GM18505 (cell line): ENCODE measurements around the gene LAMA5.

Experiments used
- ATAC-seq: cut with Tn5 transposase; IDR thresholded peaks from one replicate; pipeline ENCODE4 v1.9.1; 2021; ENCODE audit not compliant: unreplicated experiment
- POLR2A ChIP-seq: IDR thresholded peaks from 4 replicates; pipeline ENCODE4 v1.6.1; 2011; ENCODE audit warnings: borderline replicate concordance; ENCODE audit not compliant: insufficient read depth, insufficient read length; ENCODE audit errors: extremely low read depth

Gene LAMA5

DNA sequence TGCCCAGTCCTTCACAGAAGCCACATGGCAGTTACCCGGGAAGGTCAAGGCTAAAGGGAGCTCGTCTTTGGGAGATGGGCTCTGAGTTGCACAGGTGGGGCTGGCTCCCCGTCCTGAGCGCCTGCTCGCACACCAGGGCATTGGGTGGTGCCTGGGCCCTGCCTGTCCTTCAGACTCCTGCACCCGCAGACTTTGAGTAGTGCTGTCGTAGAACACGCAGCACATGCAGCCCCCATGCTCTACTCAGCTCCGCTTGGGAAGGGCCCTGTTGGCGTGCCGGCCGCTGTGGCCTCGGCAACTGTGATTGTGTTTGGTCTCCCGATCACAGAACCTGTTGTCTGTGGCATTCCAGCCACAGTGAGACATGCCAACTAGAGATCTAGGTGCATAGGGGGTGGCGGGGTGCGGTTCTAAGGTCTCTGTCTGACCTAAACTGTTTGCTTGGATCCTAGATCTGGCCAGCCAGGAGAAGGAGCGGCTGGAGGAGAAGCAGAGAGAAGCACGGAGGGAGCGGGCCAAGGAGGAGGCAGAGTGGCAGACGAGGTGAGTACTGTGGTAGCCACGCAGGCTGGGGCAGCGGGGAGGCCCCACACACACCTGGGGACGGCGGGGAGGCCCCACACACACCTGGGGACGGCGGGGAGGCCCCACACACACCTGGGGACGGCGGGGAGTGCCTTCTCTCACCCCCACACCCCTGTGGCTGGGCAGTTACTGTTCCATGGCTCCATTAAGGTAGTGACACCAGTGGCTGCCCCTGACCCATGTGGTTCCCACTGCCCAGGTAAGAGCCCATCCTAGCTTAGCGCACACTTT lies 75.7 kb downstream of the LAMA5 start:
- ATAC-seq = no peak
- TF ChIP-seq POLR2A = no peak

DNA sequence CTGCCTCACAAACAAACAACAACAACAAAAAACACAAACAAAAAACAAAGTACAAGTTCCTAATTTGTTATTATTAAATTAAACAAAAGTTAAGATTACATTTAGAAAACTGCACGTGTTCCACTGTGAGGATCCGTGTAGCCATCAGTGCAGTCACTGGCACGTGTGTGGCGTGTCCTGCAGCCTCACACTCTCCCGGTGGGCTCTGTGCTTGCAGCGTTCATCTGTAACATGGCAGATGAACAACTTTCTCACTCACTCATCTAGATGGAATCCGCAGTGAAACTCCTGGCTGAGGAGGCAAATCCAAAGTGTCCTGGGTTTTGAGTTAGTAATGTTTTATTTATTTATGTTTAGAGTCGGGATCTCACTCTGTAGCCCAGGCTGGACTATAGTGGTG lies 77.2 kb downstream of the LAMA5 start:
- no peak for ATAC-seq
- TF ChIP-seq POLR2A = no peak

DNA sequence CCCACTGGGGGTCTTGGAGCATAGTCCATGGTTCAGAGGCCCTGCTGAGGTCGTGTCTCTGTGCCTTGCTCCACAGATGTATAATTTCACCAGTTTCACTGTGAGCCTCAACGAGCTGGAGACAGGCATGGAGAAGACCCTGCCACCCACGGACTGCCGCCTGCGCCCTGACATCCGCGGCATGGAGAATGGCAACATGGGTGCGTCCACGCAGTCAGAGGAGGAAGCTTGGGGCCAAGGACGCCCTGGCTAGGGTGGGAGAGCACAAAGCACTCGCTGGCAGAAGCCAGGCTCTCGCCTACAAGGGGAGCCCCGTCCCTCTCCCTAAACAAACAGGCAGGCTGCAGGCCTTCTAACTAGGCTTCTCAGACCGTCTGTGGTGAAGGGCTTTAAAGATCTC lies 78.0 kb downstream of the LAMA5 start:
- no peak for ATAC-seq
- no peak for TF ChIP-seq POLR2A

DNA sequence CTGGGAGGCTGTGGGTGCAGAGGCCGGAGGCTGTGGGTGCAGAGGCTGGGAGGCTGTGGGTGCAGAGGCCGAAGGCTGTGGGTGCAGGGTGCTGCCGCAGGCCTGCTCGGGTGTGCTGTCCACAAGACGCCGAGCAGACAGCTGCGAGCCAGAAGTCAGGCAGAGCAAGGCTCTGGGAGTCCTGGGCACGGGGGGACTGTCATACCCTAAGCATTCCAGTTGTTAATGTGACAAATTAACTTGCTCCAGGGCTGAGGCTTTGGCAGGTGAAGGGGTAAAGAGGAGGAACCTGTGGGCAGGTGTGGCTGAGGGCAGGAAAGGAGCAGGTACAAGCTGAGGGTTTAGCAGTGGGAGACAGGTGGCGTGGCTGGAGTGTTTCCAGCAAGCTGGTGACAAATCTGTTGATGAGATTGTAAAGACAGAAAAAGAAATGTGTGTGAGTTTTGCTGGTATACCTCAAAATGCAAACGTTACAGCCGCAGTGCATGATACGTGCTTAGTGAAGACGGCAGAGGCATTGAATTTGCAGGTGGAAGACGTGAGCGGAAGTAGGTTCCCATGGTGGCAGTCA lies 78.5 kb downstream of the LAMA5 start:
- ATAC-seq = no peak
- TF ChIP-seq POLR2A = no peak

DNA sequence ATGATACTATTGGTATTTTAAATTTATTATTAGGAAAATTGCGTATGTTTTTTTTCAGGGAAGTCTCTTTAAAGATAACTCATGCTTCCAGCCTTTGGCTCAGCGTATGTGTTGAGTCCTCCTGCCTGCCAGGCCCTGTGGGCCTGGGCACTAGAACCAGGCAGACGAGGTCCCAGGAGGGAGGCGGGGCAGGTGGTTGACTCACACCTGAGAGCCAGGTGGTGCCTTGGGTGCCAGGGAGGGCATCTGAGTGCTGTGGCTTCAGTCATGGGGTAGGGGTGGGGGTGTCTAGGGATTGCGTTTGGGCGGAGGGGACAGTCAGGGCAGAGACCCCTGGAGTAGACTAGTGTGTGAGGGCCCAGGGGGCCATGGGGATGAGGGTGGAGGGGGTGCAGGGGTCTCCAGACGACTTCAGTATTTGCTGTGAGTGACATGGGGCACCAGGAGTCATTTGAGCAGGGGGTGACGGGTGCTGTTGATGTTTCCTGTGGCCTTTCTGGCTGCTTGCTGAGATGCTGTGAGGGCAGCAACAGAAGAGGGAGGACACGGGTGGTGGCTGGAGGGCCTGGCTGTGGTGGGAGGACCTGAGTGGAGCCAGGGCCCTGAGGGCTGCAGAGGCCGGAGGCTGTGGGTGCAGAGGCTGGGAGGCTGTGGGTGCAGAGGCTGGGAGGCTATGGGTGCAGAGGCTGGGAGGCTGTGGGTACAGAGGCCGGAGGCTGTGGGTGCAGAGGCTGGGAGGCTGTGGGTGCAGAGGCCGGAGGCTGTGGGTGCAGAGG lies 79.2 kb downstream of the LAMA5 start:
- ATAC-seq = no peak
- TF ChIP-seq POLR2A = no peak

DNA sequence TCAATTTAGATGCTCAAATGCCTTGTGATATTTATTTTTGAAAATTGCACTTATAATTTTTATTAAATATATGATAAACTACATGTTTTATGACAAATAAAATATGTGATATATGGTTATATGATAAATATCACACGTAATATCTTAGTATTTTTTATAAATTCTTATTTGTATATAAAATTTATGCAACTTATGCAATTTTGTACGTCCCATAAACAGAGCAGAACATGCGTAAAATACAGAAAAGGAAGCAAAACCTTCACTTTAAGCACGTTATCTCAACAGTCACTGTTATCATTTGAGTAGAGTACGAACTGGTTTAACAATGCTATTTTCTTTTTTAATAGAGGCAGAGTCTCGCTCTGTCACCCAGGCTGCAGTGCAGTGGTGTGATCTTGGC lies 80.0 kb downstream of the LAMA5 start:
- no peak for ATAC-seq
- no peak for TF ChIP-seq POLR2A

DNA sequence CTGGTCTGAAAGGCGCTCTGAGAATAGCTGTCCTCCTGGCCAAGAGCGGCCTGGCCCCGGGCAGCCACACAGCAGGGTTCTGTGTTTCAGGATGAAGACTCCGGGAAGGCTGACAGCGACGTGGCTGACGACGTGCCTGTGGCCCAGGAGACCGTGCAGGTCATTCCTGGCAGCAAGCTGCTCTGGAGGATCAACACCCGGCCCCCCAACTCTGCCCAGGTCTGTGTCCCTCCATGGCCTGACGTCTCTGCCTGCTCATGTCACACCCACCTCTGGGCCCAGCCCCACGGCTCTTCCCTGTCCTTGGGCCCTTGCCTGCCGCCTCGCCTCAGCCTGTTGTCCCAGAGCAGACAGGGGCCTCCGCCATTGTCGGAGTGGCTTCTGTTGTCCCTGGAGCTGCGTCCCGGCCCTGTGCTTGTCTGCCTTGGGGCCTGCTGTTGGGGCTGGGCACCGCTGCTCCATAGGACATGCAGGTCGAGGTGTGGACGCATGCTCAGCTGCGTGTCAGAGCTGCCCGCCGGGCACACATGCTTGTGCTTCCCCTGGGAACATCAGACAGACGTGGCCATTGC lies 80.5 kb downstream of the LAMA5 start:
- no peak for TF ChIP-seq POLR2A
- no peak for ATAC-seq

DNA sequence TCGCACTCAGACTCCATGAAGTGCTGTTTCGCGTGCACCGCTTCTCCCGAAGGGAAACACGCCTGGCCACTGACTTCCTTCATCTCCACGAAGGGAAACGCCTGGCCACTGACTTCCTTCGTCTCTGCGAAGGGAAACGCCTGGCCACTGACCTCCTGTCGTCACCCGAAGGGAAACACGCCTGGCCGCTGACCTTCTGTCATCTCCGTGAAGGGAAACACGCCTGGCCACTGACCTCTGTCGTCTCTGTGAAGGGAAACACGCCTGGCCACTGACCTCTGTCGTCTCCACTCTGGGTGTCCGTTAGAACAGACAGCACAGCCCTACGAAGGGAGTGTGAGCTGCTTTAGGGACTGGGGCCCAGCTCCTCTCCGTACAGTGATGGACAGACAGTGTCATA lies 81.4 kb downstream of the LAMA5 start:
- no peak for ATAC-seq
- TF ChIP-seq POLR2A = no peak

DNA sequence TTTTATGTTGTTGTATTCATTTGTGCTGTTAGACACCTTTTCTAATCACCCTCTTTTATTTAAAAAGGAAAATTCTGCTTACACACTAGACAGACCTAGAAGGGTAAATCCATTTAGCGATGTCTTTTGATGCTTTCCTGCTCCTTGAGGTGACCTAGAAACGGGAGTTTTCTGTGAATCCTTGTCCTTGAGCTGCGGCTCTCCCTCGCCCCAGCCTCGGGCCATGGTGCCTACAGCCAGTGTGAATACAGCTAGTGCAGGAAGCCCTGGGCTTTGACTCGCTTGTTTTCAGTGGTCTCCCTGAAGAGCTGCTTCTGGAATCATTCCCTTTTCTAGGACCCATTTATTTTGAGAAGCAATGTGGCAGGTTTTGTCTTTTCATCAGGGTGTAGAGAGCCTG lies 82.0 kb downstream of the LAMA5 start:
- ATAC-seq = no peak
- TF ChIP-seq POLR2A = no peak

DNA sequence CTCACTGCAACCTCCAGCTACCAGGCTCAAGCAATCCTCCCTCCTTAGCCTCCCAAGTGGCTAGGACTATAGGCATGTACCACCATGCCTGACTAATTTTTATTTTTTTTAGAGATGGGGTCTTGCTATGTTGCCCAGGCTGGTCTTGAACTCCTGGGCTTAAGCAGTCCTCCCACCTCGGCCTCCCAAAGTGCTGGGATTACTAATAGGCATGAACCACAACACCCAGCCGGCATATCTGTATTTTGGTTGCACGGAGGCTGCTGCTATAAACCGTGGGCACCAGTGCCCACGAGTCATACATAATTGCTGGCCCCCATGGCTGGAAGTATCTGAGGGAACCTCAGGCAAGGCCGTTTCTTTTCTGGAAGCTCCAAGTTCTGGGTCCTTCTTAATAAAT lies 82.7 kb downstream of the LAMA5 start:
- no peak for TF ChIP-seq POLR2A
- ATAC-seq = no peak

DNA sequence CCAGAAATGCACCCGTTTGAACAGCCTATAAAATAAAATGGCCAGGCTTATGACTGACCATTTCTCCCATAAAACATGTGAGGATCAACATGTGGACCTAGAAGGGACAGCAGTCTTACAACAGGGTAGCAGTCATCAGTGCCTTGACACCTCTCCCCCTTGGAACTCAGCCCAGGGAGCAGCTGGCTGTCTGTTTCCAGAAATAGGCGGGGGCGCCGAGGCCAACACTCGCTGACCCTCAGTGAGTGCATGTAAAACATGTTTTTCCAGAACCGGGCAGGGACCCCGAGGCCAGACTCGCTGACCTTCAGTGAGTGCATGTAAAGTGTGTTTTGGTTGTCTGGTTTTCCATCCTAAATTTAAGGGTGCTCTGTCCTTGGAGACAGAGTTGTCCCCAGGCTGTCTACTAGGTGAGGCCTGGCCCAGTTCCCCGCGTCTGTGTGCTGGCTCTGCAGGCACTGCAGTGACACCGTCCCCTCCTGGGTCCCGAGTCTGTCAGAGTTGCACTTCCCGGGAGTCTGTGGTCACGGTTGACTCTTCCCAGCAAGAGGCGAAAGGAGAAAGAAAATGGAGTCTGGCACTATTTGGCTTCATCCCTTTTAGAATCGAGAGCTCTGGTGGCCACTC lies 84.1 kb downstream of the LAMA5 start:
- ATAC-seq = no peak
- TF ChIP-seq POLR2A = no peak

DNA sequence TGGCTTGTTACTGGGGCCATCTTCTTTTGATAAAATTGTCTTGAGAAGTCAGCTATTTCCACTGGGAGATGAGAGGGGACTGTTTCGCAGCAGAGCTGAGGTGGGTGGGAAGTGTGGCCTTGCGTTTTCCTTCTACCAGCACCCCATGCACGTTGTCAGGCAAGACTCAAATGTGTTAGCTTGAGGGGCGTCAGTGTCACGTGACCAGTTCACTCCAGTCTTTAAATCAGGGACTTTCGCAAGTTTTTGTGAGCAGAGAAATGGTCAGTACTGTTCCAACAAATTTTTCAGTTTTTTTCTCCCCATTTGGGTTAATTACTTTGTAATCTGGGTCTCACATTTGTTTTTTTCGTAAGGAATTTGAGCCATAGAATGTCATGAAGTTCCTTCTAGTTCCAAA lies 85.0 kb downstream of the LAMA5 start:
- no peak for TF ChIP-seq POLR2A
- no peak for ATAC-seq
